ENCODE data around the gene KRTAP5-3. TPM values are rescaled to one million over a fixed set of nuclear protein-coding genes. Genes with fewer than 3 reads are reported as not detected.

Gene KRTAP5-3
- total RNA-seq, 1 experiment from 2014 or later: not detected

- Histone ChIP-seq H3K4me3 (no peak overlapping the region), H3K79me2 (ENCODE audit: low read depth) (no peaks in the 10 kb centered on the region), H2AFZ (no peak overlapping the region), H3K9me2 (ENCODE audit: insufficient read depth) (no peaks in the 10 kb centered on the region), H3K27ac (no peak overlapping the region), H4K20me1 (ENCODE audit: insufficient read depth) (no peaks in the 10 kb centered on the region), H3K9me3 (ENCODE audit: insufficient read depth, low read depth) (no peaks in the 10 kb centered on the region), H3K27me3 (ENCODE audit: insufficient read depth, low read depth) (no peaks in the 10 kb centered on the region), H3F3A (ENCODE audit: insufficient read depth, low read depth) (peaks cover 6% of the 10 kb centered on the region; the same call in 1 of the 2 replicates), H3K4me2 (no peak overlapping the region), H3K4me1 (replicated peaks; ENCODE audit: insufficient read depth) (no peaks in the 10 kb centered on the region), H3K36me3 (ENCODE audit: low read depth) (no peaks in the 10 kb centered on the region)
- DNase-seq: no peak
- intact Hi-C loops (cut with micrococcal nuclease; ENCODE audit: unreplicated experiment): no loop called here
- TF ChIP-seq EZH2 (IDR thresholded peaks at IDR 0.05; ENCODE audit: low read depth) (no peak), CTCF (conservative IDR thresholded peaks at IDR 0.05) (no peak)
- ChIA-PET CTCF (interaction anchor here (0.6 kb wide), 1 partner anchor 346 kb away, joined by 7 read pairs; no protein-coding TSS in a partner anchor), POLR2A (ENCODE audit: unreplicated experiment) (no interaction called here)
- BruUV-seq (replicated peaks): no TSS peak
Measured at GRCh38 chr11:1566381-1567051, 41.7 kb downstream of the KRTAP5-3 start.

GRCh38 chr11:1565904-1566247 lies 42.4 kb downstream of the KRTAP5-3 start:
- Histone ChIP-seq H3K27me3 (ENCODE audit: insufficient read depth, low read depth) (no peaks in the 10 kb centered on the region), H3K36me3 (ENCODE audit: low read depth) (no peaks in the 10 kb centered on the region), H3K79me2 (ENCODE audit: low read depth) (no peaks in the 10 kb centered on the region), H4K20me1 (ENCODE audit: insufficient read depth) (no peaks in the 10 kb centered on the region), H3K4me2 (no peak overlapping the region), H2AFZ (no peak overlapping the region), H3K9me3 (ENCODE audit: insufficient read depth, low read depth) (no peaks in the 10 kb centered on the region), H3K9me2 (ENCODE audit: insufficient read depth) (no peaks in the 10 kb centered on the region), H3F3A (ENCODE audit: insufficient read depth, low read depth) (peaks cover 6% of the 10 kb centered on the region; the same call in 1 of the 2 replicates), H3K4me1 (replicated peaks; ENCODE audit: insufficient read depth) (no peaks in the 10 kb centered on the region), H3K27ac (no peak overlapping the region), H3K4me3 (no peak overlapping the region)
- ChIA-PET POLR2A (ENCODE audit: unreplicated experiment) (no interaction called here), CTCF (no interaction called here)
- TF ChIP-seq CTCF (conservative IDR thresholded peaks at IDR 0.05) (no peak), EZH2 (IDR thresholded peaks at IDR 0.05; ENCODE audit: low read depth) (no peak)
- BruUV-seq (replicated peaks): no TSS peak
- intact Hi-C loops (cut with micrococcal nuclease; ENCODE audit: unreplicated experiment): no loop called here
- DNase-seq: no peak

- no peak for DNase-seq
- Histone ChIP-seq H3K27ac (no peak overlapping the region), H3K4me2 (no peak overlapping the region)
Measured at GRCh38 chr11:1565173-1565903, 42.9 kb downstream of the KRTAP5-3 start.

More at GRCh38 chr11:1565173-1565903, 42.9 kb downstream of the KRTAP5-3 start:
- ChIA-PET POLR2A (ENCODE audit: unreplicated experiment) (no interaction called here), CTCF (no interaction called here)
- no peaks in the 10 kb centered on the region for H3K36me3 ChIP-seq (ENCODE audit: low read depth)
- H4K20me1 ChIP-seq (ENCODE audit: insufficient read depth): no peaks in the 10 kb centered on the region
- no peaks in the 10 kb centered on the region for H3K4me1 ChIP-seq (replicated peaks; ENCODE audit: insufficient read depth)
- H3K79me2 ChIP-seq (ENCODE audit: low read depth): no peaks in the 10 kb centered on the region
- no TSS peak for BruUV-seq (replicated peaks)
- H3K4me3 ChIP-seq: no peak overlapping the region
- intact Hi-C loops (cut with micrococcal nuclease; ENCODE audit: unreplicated experiment): no loop called here
- H3K27me3 ChIP-seq (ENCODE audit: insufficient read depth, low read depth): no peaks in the 10 kb centered on the region
- no peaks in the 10 kb centered on the region for H3K9me3 ChIP-seq (ENCODE audit: insufficient read depth, low read depth)
- peaks cover 3% of the 10 kb centered on the region; the same call in 1 of the 2 replicates for H3F3A ChIP-seq (ENCODE audit: insufficient read depth, low read depth)
- H3K9me2 ChIP-seq (ENCODE audit: insufficient read depth): no peaks in the 10 kb centered on the region
- no peak overlapping the region for H2AFZ ChIP-seq
- TF ChIP-seq CTCF (conservative IDR thresholded peaks at IDR 0.05) (no peak), EZH2 (IDR thresholded peaks at IDR 0.05; ENCODE audit: low read depth) (no peak)

All from PC-9 (cell line).